Omental fat pad (tissue), 4 donors: Measurements from ENCODE around the gene SV2B. TPM values are rescaled to one million over a fixed set of nuclear protein-coding genes. Genes with fewer than 3 reads are reported as not detected.

Experiments
- ATAC-seq: fragments of 150-250 bp; one replicate; pipeline ENCODE4 v1.9.1; 2016; ENCODE audit warnings: mild to moderate bottlenecking, moderate library complexity; ENCODE audit not compliant: low FRiP score
- DNase-seq: peaks from one replicate; pipeline ENCODE4 v3.0.0-alpha.2; 2019; ENCODE audit warnings: low spot score
- total RNA-seq, 4 donors: library from RNA; depleted of rRNA; stranded (reverse); fragments of >200 nt; gene quantifications; one replicate each; pipeline ENCODE4 v1.1.0, GENCODE V29; 2016
- TF ChIP-seq, protein P1 (sequence below), 3 donors: fragments of 450-650 bp; IDR thresholded peaks; one replicate each; pipeline ENCODE4 v1.5.1; 2016 to 2017; ENCODE audit warnings: antibody characterized with exemption in 3 of 3, mild to moderate bottlenecking in 3 of 3, moderate library complexity in 2 of 3

Gene SV2B
- total RNA-seq, 4 donors from 2014 or later: 1.3 to 9.6 (median 4.2) TPM

- ATAC-seq: no peak
- TF ChIP-seq, protein P1, sequence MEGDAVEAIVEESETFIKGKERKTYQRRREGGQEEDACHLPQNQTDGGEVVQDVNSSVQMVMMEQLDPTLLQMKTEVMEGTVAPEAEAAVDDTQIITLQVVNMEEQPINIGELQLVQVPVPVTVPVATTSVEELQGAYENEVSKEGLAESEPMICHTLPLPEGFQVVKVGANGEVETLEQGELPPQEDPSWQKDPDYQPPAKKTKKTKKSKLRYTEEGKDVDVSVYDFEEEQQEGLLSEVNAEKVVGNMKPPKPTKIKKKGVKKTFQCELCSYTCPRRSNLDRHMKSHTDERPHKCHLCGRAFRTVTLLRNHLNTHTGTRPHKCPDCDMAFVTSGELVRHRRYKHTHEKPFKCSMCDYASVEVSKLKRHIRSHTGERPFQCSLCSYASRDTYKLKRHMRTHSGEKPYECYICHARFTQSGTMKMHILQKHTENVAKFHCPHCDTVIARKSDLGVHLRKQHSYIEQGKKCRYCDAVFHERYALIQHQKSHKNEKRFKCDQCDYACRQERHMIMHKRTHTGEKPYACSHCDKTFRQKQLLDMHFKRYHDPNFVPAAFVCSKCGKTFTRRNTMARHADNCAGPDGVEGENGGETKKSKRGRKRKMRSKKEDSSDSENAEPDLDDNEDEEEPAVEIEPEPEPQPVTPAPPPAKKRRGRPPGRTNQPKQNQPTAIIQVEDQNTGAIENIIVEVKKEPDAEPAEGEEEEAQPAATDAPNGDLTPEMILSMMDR (IDR thresholded peaks at IDR 0.05): no peak
- DNase-seq: no peak
These were observed 96.7 kb downstream of the SV2B start for GRCh38 chr15:91196768-91197167.

- TF ChIP-seq, protein P1 (IDR thresholded peaks at IDR 0.05): no peak
- no peak for DNase-seq
- ATAC-seq: no peak
These were observed 99.5 kb downstream of the SV2B start for GRCh38 chr15:91199511-91199910.

DNA sequence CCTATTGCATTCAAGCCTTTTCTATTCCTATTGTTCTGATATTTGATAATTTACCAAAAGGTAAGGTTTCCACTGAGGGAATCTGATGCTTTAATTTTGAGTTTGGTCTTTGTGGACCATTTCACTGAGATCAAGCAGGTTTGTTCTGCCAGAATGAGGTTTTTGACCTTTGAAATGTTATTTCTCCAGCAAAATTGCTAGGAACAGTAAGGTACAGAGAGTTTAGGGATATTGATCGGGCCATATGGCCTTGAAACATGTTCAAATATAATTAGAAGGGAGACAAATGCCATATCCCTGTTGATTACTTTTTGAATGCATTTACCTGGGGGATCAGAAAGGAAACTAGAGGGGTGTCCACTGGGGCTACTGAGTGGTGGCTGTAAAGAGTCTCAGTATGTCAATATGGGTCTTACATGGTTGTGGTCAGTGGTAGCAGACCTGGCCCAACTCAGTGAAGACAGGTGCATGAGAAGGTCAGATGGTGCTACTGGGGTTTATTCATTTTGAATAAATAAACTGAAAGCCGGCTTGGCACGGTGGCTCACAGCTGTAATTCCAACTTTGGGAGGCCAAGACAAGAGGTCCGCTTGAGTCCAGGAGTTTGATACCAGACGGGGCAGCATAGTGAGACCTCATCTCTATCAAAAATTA lies 100.2 kb downstream of the SV2B start:
- DNase-seq: no peak
- TF ChIP-seq, protein P1 (IDR thresholded peaks at IDR 0.05): no peak
- no peak for ATAC-seq

- ATAC-seq: no peak
These were observed 102.5 kb downstream of the SV2B start for GRCh38 chr15:91202510-91203102.

DNA sequence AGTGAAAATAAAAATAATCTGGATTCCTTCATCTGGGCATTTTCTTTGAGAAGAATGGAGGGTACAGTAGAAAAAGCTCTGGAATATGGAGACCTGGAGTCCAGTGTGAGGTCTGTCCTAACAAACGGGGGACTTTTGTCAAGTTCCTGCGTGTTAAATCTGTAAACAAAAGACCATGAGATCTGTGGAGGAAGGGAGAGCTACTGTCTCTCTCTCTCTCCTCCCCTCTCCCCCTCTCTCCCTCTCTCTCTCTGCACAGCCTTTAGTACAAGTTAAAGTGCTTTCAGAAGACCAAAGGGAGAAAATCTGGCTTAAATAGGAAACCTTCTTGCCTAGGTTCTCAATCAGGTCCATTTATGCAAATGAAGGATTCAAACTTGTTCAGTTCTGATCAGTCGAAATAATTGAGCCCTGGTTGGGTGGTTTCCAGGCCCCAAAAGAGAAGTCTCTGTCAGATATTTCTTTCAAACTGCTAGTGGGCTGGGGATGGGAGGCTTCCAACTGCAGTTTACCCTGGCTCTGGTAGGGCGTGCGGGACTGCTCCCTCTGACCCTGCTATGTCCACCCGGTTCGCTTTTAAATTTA lies 103.7 kb downstream of the SV2B start:
- TF ChIP-seq, protein P1 (IDR thresholded peaks at IDR 0.05): no peak
- ATAC-seq: no peak

More at GRCh38 chr15:91202510-91203102, 102.5 kb downstream of the SV2B start:
- no peak for DNase-seq
- TF ChIP-seq, protein P1 (IDR thresholded peaks at IDR 0.05): no peak

DNA sequence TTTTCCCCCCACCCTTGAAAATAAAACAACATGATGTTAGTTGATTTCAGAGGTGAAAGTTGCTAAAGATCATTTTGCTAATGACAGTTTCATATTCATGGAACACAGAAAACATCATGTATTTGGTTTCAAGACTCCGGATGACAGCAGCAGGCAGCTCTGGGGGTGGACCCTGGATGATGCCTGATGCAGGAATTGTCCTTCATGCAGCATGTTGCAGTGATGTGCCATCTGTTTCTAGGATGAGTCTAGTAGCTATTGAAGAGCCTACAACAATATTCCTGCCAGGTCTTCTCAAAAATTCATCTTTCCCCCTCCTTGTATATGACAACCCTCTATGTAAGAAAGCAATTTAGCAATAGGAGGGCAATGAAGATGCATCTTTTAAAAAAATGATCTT lies 108.3 kb downstream of the SV2B start:
- TF ChIP-seq, protein P1 (IDR thresholded peaks at IDR 0.05): no peak
- DNase-seq (no peak), ATAC-seq (no peak)

More for the DNA sequence above, 103.7 kb downstream of the SV2B start:
- DNase-seq: no peak
